ENCODE data around the gene PI4KA.
"Not testable (repeated sequence)": the region's sequence is repeated elsewhere in the genome, so short reads cannot be mapped to it uniquely, and the experiment has no call there.

PI4KA gene

GRCh38 chr22:20666560-20666959, 192.1 kb downstream of the PI4KA start:
- DNase-seq (ENCODE audit: low read depth, low spot score), result no peak
- H3K4me3 ChIP-seq (ENCODE audit: low read length), result no peak overlapping the region

DNA sequence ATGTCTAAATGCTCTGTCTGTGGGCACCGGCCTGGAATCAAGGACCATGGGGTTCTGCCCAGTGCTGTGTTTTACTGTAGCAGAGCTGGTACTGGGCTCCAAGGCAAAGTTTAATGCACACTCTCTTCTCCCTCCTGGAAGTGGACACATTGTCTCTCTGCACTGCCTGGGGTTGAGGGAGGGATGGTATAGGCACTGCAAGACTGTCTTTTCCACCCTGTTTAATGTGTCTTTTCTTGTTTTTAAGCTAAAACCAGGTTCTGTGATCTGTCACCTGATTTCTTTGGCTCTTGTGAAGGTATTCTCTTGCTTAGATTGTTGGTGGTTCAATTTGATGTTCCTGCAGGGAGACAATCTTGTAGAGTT, 194.0 kb downstream of the PI4KA start:
- H3K4me3 ChIP-seq (ENCODE audit: low read length), result no peak overlapping the region
- DNase-seq (ENCODE audit: low read depth, low spot score), result no peak

- no peak for DNase-seq (ENCODE audit: low read depth, low spot score)
- no peak overlapping the region for H3K4me3 ChIP-seq (ENCODE audit: low read length)
Measured at GRCh38 chr22:20663941-20664593, 194.5 kb downstream of the PI4KA start.

DNA sequence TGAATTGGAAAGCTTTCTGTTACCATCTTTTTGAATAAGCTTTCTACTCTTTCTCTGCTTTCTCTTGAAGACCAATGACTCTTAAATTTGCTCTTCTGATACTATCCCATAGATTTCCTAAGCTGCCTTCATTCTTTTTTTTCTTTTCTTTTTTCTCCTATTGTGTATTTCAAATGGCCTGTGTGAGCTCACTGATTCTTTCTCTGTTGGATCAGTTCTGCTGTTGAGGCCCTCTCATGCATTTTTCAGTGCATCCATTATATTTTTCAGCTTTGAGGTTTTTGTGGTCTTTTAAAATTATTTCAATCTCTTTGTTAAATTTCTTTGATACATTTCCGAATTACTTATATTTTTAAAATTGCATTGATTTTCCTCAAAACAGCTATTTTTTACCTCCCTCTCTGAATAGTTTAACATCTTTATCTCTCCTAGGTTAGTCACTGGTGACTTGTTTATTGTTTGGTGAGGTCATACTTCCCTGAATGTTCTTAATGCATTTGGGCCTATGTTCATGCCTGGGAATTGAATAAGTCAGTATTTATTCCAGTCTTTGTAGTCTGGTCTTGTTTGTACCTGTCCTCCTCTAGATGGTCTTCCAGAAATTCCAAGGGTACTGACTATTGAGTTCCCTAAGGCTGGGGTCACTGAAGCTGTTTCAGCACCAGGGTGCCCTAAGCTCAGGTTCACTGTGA, 195.3 kb downstream of the PI4KA start:
- no peak for DNase-seq (ENCODE audit: low read depth, low spot score)

DNA sequence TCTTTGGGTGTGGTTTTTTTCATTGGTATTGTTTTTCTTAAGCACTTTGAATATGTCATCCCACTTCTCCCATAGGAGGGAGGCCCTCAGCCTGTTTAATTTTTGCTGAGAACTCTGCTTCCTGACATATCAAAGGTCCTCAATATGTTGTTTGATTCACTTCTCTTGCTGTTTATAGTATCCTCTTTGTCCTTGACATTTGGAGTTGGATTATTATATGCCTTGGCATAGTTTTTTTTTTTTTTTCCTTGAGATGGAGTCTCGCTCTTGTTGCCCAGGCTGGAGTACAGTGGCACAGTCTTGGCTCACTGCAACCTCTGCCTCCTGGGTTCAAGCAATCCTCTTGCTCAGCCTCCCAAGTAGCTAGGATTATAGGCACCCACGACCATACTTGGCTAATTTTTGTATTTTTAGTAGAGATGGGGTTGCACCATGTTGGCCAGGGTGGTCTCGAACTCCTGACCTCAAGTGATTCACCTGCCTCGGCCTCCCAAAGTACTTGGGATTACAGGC, 196.0 kb downstream of the PI4KA start:
- not testable (repeated sequence) for H3K4me3 ChIP-seq (ENCODE audit: low read length); DNase-seq (ENCODE audit: low read depth, low spot score)

More for the DNA sequence above, 195.3 kb downstream of the PI4KA start:
- H3K4me3 ChIP-seq (ENCODE audit: low read length), result no peak overlapping the region

DNA sequence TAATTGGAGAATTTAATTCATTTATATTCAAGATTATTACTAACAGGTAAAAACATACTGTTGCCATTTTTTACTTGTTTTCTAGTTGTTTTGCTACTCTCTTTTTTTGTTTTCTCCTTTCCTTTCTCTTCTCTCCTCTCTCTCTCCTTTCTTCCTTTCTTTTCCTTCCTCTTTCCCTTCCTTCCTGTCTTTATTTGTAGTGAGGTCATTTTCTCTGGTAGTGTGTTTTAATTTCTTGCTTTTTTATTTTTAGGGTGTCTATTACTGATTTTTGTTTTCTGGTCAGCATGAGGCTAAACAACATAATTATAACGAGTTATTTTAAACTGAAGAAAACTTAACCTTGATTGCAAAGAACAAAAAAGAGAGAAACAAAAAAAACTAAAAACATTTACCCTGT, 197.1 kb downstream of the PI4KA start:
- no peak overlapping the region for H3K4me3 ChIP-seq (ENCODE audit: low read length)
- no peak for DNase-seq (ENCODE audit: low read depth, low spot score)

- no peak overlapping the region for H3K4me3 ChIP-seq (ENCODE audit: low read length)
- DNase-seq (ENCODE audit: low read depth, low spot score), result no peak
Measured at GRCh38 chr22:20660441-20661054, 198.1 kb downstream of the PI4KA start.

GRCh38 chr22:20659920-20660319, 198.7 kb downstream of the PI4KA start:
- H3K4me3 ChIP-seq (ENCODE audit: low read length), result no peak overlapping the region
- DNase-seq (ENCODE audit: low read depth, low spot score), result no peak

- DNase-seq (ENCODE audit: low read depth, low spot score), result no peak
- no peak overlapping the region for H3K4me3 ChIP-seq (ENCODE audit: low read length)
Measured at GRCh38 chr22:20659258-20659657, 199.4 kb downstream of the PI4KA start.

DNA sequence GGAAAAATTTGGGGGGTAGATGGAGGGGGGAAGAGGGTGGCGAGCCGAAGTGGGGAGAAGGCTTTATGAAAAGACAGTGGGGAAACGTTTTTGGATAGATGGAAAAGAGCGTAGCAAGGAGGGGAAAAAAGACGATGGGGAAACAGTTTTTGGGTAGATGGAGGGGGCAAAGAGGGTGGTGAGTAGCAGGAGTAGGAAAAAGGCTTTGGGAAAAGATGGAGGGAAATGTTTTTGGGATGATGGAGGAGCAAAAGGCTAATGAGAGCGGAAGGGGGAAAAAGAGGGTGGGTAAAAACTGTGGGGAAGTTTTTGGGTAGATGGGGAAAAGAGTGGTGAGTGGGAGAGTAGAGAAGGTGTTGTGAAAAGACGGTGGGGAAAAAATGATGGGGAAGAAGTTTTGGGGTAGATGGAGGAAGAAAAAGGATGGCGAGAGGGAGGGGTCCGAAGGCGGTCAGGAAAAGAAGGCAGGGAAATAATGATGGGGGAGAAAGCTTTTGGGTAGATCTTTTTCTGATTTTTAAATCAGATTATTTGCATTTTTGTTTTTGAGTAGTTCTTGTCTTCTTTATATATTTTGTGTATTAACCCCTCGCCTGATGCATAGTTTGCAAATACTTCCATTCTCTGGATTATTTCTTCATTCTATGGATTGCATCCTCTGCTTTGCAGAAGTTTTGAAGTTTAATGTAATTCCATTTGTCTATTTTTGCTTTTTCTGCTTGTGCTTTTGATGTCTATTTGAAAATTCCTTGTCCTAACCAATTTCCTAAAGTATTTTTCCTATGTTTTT, 200.0 kb downstream of the PI4KA start:
- no peak for DNase-seq (ENCODE audit: low read depth, low spot score)
- no peak overlapping the region for H3K4me3 ChIP-seq (ENCODE audit: low read length)

DNA sequence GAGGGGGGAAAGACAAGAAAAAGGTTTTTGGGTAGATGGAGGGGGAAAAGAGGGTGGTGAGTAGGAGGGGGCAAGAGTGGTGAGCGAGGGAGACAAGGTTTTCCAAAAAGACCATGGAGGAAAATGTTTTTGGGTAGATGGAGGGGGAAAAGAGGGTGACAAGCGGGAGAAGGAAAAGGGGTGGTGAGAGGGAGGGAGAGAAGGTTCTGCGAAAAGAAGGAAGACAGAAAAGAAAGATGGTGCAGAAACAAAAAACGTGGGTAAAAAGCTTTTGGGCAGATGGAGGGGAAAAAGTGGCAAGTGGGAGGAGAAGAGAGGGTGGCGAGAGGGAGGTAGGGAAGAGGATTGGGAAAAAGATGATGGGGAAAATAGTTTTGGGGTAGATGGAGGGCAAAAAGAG, 200.6 kb downstream of the PI4KA start:
- no peak for DNase-seq (ENCODE audit: low read depth, low spot score)
- no peak overlapping the region for H3K4me3 ChIP-seq (ENCODE audit: low read length)

Data from Jurkat, Clone E6-1 (cell line).